GM19452 (cell line): ENCODE data around the gene ATAT1.

Source experiments
- ATAC-seq: cut with Tn5 transposase; IDR thresholded peaks from one replicate; pipeline ENCODE4 v1.9.1; 2021; ENCODE audit not compliant: unreplicated experiment

The ATAT1 gene

GRCh38 chr6:30613251-30614043 lies 13.2 kb upstream of the ATAT1 start:
- no peak for ATAC-seq

GRCh38 chr6:30614044-30614842 lies 12.4 kb upstream of the ATAT1 start:
- ATAC-seq, result no peak

- peak; percentile 33 for ATAC-seq
Observed at GRCh38 chr6:30614843-30615218, 11.8 kb upstream of the ATAT1 start.

- ATAC-seq, result no peak
Observed at GRCh38 chr6:30615219-30615957, 11.3 kb upstream of the ATAT1 start.

- ATAC-seq, result no peak
Observed at GRCh38 chr6:30615958-30616810, 10.5 kb upstream of the ATAT1 start.

GRCh38 chr6:30616811-30617564 lies 9.7 kb upstream of the ATAT1 start, which contains the start of gene PPP1R10:
Gene PPP1R10 (minus strand): TSS chr6:30617243. CDS start chr6:30609944, 7,299 bp downstream.
- ATAC-seq, result peak; percentile 73

GRCh38 chr6:30617565-30618269 lies 9.0 kb upstream of the ATAT1 start, which contains the start of gene MRPS18B:
Gene MRPS18B (plus strand): TSS chr6:30617840. CDS start chr6:30617866, 26 bp downstream.
- ATAC-seq, result peak; percentile 70

- ATAC-seq, result no peak
Observed at GRCh38 chr6:30618270-30618797, 8.3 kb upstream of the ATAT1 start.

- ATAC-seq, result no peak
Observed at GRCh38 chr6:30619561-30619960, 7.1 kb upstream of the ATAT1 start.

GRCh38 chr6:30625511-30625910 lies 1.2 kb upstream of the ATAT1 start:
- no peak for ATAC-seq

- no peak for ATAC-seq
Observed at GRCh38 chr6:30635834-30636233, 9.2 kb downstream of the ATAT1 start.

GRCh38 chr6:30640481-30640880 lies 13.8 kb downstream of the ATAT1 start:
- ATAC-seq, result no peak

GRCh38 chr6:30641048-30641447 lies 14.4 kb downstream of the ATAT1 start:
- ATAC-seq, result no peak

- ATAC-seq, result no peak
Observed at GRCh38 chr6:30643656-30644055, 17.0 kb downstream of the ATAT1 start.

GRCh38 chr6:30644769-30645168 lies 18.1 kb downstream of the ATAT1 start:
- no peak for ATAC-seq

GRCh38 chr6:30645989-30646388 lies 19.3 kb downstream of the ATAT1 start:
- ATAC-seq, result no peak

- no peak for ATAC-seq
Observed at GRCh38 chr6:30646450-30647241, 20.0 kb downstream of the ATAT1 start, which contains the start of gene C6orf136. Gene C6orf136 (plus strand): TSS chr6:30647133. CDS start chr6:30647232, 99 bp downstream.
